Ovary (tissue), 9 donors: ENCODE data around the gene LRRC49. TPM values are rescaled to one million over a fixed set of nuclear protein-coding genes. Genes with fewer than 3 reads are reported as not detected.
"Not testable (repeated sequence)": the region's sequence is repeated elsewhere in the genome, so short reads cannot be mapped to it uniquely, and the experiment has no call there.

Experiments used
- DNase-seq, 5 donors: peaks; one replicate each; pipeline ENCODE4 v3.0.0-alpha.2; 2019 to 2020
- H3K27ac ChIP-seq, 2 donors: fragments of 200-600 bp; one replicate each; pipeline versions ENCODE4 v1.5.1 to v1.8.0; 2019 to 2022
- H3K27me3 ChIP-seq: fragments of 200-600 bp; one replicate; pipeline ENCODE4 v1.8.0; 2022
- H3K36me3 ChIP-seq: fragments of 200-600 bp; sonication (generic); one replicate; pipeline ENCODE4 v1.5.1; 2019
- H3K4me1 ChIP-seq: one replicate; pipeline ENCODE4 v1.8.1; 2013; ENCODE audit warnings: mild to moderate bottlenecking, moderate library complexity; ENCODE audit not compliant: insufficient read depth
- H3K4me3 ChIP-seq: fragments of 200-600 bp; sonication (generic); one replicate; pipeline ENCODE4 v1.5.1; 2017
- H3K9me3 ChIP-seq, 2 donors: fragments of 200-600 bp in 1 of 2; sonication (generic) in 1 of 2; one replicate each; pipeline versions ENCODE4 v1.5.1 to v1.8.1; 2013 to 2019; ENCODE audit warnings: mild to moderate bottlenecking in 1 of 2, moderate library complexity in 1 of 2
- EP300 ChIP-seq: sonication (generic); formaldehyde crosslinking; IDR thresholded peaks from one replicate; pipeline ENCODE4 v1.6.1; 2017; ENCODE audit warnings: antibody characterized with exemption
- POLR2A ChIP-seq: fragments of 450-650 bp; IDR thresholded peaks from one replicate; pipeline ENCODE4 v1.6.1; 2017; ENCODE audit warnings: antibody characterized with exemption, mild to moderate bottlenecking, moderate library complexity
- WGBS, 3 donors: extraction: QIAGEN DNeasy Blood & Tissue Kit in 1 of 3; methylation state at CpG; one replicate each; pipeline versions ENCODE4 v1.1.5 to v1.1.7; 2013 to 2017; 5-methylcytosine and 5-hydroxymethylcytosine counted together
- intact Hi-C, 4 donors: fragments of 100-400 bp; cut with DNase I; formaldehyde crosslinking; loops; one replicate each; pipeline versions ENCODE4 v1.11.0 to v1.15.1; 2022 to 2023
- polyA plus RNA-seq, 2 donors: library from polyadenylated mRNA; stranded (reverse); fragments of 200-250 nt in 1 of 2; fragments of 350-450 nt in 1 of 2; fragmentation: Illumina TruSeq in 1 of 2; extraction: RNeasy Lipid Tissue Mini Kit (QIAGEN cat#74804) in 1 of 2; gene quantifications; one replicate each; pipeline ENCODE4 v1.2.3, GENCODE V29; 2013 to 2014
- total RNA-seq, 7 donors: library from RNA; depleted of rRNA in 2 of 7; stranded (reverse); fragments of >200 nt in 2 of 7; fragmentation: NEBNext Ultra II Directional in 3 of 7; extraction: Animal tissue kit (Norgen Biotek cat#: 25700) in 3 of 7; gene quantifications; one replicate each; pipeline versions ENCODE4 v1.1.0 to v1.2.4, GENCODE V29; 2016 to 2023
- TF ChIP-seq, protein P1 (sequence below), 3 donors: fragments of 450-650 bp in 2 of 3; fragments of 200-600 bp in 1 of 3; IDR thresholded peaks; one replicate each; pipeline versions ENCODE4 v1.5.1 to v1.8.0; 2016 to 2022; ENCODE audit warnings: antibody characterized with exemption in 3 of 3, mild to moderate bottlenecking in 1 of 3
- donor health status: DM: no; HTN: no; CAD: no; lungs with moderate emphysema.
- donor health status: DM: no; HTN: no; CAD: no.
- donor health status: Bipolar disorder and iron deficiency.
- donor health status: DM: yes; HTN: yes; CAD: no.
- donor health status: DM: no; HTN: no; CAD: no.
- donor health status: DM: yes; HTN: yes; CAD: no.

The LRRC49 gene
- total and polyA plus RNA-seq, 9 donors = 11.9 to 34.6 (median 16.1) TPM

DNA sequence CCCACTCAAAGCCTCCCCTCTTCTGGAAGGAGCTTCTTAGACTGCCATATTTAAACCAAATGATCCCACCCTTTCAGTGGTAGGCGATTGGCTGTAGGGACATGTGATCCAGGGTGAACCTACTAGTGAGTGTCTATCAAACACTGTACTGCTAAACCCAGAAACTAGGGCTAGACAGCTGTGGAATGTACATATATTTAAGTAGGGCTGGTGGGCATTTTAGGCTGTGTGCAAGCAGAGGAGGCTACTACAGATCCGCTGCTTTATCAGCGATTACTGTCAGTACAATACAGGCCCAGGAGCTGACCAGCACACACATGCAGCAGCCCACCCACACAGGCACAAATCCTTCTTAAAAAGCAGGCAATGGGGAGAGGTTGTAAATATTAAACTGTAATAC lies 23.3 kb upstream of the LRRC49 start:
- WGBS, 3 donors = 26 to 30% (median 26%) methylated on average over 3 of the region's 3 CpGs
- Histone ChIP-seq H3K36me3 (no peaks in the 10 kb centered on the region), H3K27ac (peak overlapping the region in 1 of 2 donors; percentile 77), H3K4me1 (peaks cover 10% of the 10 kb centered on the region), H3K9me3 (no peaks in the 10 kb centered on the region), H3K4me3 (no peak overlapping the region), H3K27me3 (no peaks in the 10 kb centered on the region)
- intact Hi-C loops = no loop called here
- no peak for DNase-seq
- no peak for TF ChIP-seq EP300
- no peak for TF ChIP-seq POLR2A
- TF ChIP-seq, protein P1, sequence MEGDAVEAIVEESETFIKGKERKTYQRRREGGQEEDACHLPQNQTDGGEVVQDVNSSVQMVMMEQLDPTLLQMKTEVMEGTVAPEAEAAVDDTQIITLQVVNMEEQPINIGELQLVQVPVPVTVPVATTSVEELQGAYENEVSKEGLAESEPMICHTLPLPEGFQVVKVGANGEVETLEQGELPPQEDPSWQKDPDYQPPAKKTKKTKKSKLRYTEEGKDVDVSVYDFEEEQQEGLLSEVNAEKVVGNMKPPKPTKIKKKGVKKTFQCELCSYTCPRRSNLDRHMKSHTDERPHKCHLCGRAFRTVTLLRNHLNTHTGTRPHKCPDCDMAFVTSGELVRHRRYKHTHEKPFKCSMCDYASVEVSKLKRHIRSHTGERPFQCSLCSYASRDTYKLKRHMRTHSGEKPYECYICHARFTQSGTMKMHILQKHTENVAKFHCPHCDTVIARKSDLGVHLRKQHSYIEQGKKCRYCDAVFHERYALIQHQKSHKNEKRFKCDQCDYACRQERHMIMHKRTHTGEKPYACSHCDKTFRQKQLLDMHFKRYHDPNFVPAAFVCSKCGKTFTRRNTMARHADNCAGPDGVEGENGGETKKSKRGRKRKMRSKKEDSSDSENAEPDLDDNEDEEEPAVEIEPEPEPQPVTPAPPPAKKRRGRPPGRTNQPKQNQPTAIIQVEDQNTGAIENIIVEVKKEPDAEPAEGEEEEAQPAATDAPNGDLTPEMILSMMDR (IDR thresholded peaks at IDR 0.05) = no peak

DNA sequence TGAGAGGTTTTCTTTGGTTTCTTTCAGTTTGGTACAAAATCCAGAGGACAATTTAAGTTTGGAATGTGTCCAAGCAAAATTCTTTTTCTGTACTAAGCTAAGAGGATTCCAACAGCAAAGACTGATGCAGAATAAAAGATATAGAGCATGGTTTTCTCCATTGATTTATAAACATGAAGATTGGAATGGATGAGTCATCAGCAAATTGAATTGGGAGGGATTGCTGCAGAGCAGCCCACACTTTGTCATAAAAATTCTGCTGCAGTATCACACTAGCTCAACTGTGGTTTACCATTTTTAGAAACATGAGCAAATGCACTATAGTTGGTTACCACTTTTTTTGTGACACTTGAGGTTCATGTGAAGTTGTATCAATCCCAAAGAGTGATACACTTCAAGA lies 22.6 kb upstream of the LRRC49 start:
- no peak for DNase-seq
- Histone ChIP-seq H3K4me3 (no peak overlapping the region), H3K36me3 (no peaks in the 10 kb centered on the region), H3K4me1 (peaks cover 10% of the 10 kb centered on the region), H3K27ac (no peak overlapping the region), H3K9me3 (no peaks in the 10 kb centered on the region), H3K27me3 (no peaks in the 10 kb centered on the region)
- intact Hi-C loops = loop anchor here in 2 of 4 donors (10.0 kb wide), 3 partner anchors 45 to 195 kb away; no protein-coding TSS in a partner anchor
- TF ChIP-seq, protein P1 (IDR thresholded peaks at IDR 0.05) = no peak
- TF ChIP-seq EP300 (no peak), POLR2A (no peak)

DNA sequence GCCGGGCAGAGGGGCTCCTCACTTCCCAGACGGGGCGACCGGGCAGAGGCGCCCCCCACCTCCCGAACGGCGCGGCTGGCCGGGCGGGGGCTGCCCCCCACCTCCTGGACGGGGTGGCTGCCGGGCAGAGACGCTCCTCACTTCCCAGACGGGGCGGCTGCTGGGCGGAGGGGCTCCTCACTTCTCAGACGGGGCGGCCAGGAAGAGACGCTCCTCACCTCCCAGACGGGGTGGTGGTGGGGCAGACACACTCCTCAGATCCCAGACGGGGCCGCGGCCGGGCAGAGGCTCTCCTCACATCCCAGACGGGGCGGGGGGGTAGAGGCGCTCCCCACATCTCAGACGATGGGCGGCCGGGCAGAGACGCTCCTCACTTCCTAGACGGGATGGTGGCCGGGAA lies 21.1 kb upstream of the LRRC49 start:
- not testable (repeated sequence) for H3K27me3 ChIP-seq, H3K9me3 ChIP-seq, H3K4me3 ChIP-seq, H3K27ac ChIP-seq, H3K36me3 ChIP-seq, DNase-seq
- intact Hi-C loops = loop anchor here in 2 of 4 donors (10.0 kb wide), 3 partner anchors 47 to 197 kb away; no protein-coding TSS in a partner anchor
- whole genome bisulfite sequencing, 3 donors = 94 to 98% (median 95%) methylated on average over 22 to 34 of the region's 34 CpGs
- peaks cover 10% of the 10 kb centered on the region for H3K4me1 ChIP-seq

DNA sequence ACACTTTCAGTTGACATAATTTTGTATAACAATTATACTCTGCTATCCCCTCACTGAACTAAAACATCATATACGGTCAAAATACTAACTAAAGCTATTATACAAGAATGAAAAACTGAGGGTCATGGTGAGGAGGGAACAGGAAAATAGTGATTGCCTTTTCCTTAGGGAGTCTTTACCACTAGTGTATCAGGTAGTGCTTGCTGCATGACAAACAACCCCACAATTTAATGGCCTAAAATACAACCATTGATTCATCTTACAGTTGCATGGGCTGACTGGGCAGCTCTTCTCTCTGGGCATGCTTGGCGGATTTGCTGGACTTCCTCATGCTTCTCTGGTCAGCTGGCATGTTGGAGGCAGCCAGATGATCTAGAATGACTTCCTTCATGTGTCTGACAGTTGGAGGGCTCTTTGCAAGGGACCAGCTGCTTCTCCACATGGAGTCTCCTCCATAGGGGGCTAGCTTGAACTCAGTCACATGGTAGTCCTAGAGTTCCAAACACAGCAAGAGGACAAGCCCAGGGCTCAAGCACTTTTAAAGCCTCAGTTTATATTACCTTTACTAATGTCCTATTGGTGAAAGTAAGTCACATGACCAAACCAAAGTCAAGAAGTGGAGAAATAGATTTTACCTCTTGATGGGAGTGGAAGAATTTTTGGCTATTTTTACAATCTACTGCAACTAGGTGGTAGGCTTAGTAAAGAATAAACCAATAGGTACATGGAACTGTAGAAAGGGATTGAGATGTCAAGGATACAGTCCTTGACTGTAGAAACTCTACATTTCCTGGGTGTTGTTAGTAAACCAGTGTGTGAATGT lies 19.2 kb upstream of the LRRC49 start:
- Histone ChIP-seq H3K4me3 (no peak overlapping the region), H3K27me3 (no peaks in the 10 kb centered on the region), H3K4me1 (peaks cover 5% of the 10 kb centered on the region), H3K27ac (no peak overlapping the region), H3K9me3 (no peaks in the 10 kb centered on the region), H3K36me3 (no peaks in the 10 kb centered on the region)
- WGBS, 3 donors = 97 to 100% (median 99%) methylated on average over 2 of the region's 2 CpGs
- no peak for DNase-seq
- TF ChIP-seq POLR2A (no peak), EP300 (no peak)
- TF ChIP-seq, protein P1 (IDR thresholded peaks at IDR 0.05) = no peak
- intact Hi-C loops = loop anchor here in 2 of 4 donors (10.0 kb wide), 3 partner anchors 49 to 199 kb away; no protein-coding TSS in a partner anchor
